Mesothelial cell of epicardium (in vitro differentiated cells): Measurements from ENCODE around the gene NUMB. TPM values are rescaled to one million over a fixed set of nuclear protein-coding genes. Genes with fewer than 3 reads are reported as not detected.

ENCODE experiments used
- DNase-seq, 2 experiments: peaks; one replicate each; pipeline ENCODE4 v3.0.0; 2021; ENCODE audit warnings: low spot score in 2 of 2; ENCODE audit not compliant: unreplicated experiment in 2 of 2
- H3K27ac Mint-ChIP-seq: 2 replicates; pipeline ENCODE4 v1.8.0; 2021; ENCODE audit warnings: mixed read lengths
- H3K27me3 Mint-ChIP-seq: 2 replicates; pipeline ENCODE4 v1.8.0; 2021; ENCODE audit warnings: low read depth, mixed read lengths
- H3K36me3 Mint-ChIP-seq: 2 replicates; pipeline ENCODE4 v1.8.0; 2021; ENCODE audit warnings: mixed read lengths
- H3K4me1 Mint-ChIP-seq: 2 replicates; pipeline ENCODE4 v1.8.0; 2021; ENCODE audit warnings: mixed read lengths
- H3K4me3 Mint-ChIP-seq: 2 replicates; pipeline ENCODE4 v1.8.0; 2021; ENCODE audit warnings: mild to moderate bottlenecking, moderate library complexity, mixed read lengths
- H3K9me3 Mint-ChIP-seq: 2 replicates; pipeline ENCODE4 v1.8.0; 2021; ENCODE audit warnings: mixed read lengths
- total RNA-seq: library from RNA; stranded (reverse); gene quantifications from 3 replicates; pipeline ENCODE4 v1.2.1, GENCODE V29; 2021
- TF ChIP-seq, protein P1 (sequence below): fragments of 200-600 bp; sonication (generic); IDR thresholded peaks from one replicate; pipeline ENCODE4 v1.5.0; 2021; ENCODE audit warnings: antibody characterized with exemption; ENCODE audit not compliant: unreplicated experiment

The NUMB gene
- total RNA-seq, 1 donor from 2014 or later: 88.0 TPM

- TF ChIP-seq, protein P1, sequence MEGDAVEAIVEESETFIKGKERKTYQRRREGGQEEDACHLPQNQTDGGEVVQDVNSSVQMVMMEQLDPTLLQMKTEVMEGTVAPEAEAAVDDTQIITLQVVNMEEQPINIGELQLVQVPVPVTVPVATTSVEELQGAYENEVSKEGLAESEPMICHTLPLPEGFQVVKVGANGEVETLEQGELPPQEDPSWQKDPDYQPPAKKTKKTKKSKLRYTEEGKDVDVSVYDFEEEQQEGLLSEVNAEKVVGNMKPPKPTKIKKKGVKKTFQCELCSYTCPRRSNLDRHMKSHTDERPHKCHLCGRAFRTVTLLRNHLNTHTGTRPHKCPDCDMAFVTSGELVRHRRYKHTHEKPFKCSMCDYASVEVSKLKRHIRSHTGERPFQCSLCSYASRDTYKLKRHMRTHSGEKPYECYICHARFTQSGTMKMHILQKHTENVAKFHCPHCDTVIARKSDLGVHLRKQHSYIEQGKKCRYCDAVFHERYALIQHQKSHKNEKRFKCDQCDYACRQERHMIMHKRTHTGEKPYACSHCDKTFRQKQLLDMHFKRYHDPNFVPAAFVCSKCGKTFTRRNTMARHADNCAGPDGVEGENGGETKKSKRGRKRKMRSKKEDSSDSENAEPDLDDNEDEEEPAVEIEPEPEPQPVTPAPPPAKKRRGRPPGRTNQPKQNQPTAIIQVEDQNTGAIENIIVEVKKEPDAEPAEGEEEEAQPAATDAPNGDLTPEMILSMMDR: no peak
- H3K9me3 Mint-ChIP-seq: no peaks in the 10 kb centered on the region
- no peak for DNase-seq
These were observed 208.0 kb downstream of the NUMB start for GRCh38 chr14:73250317-73250713.

DNA sequence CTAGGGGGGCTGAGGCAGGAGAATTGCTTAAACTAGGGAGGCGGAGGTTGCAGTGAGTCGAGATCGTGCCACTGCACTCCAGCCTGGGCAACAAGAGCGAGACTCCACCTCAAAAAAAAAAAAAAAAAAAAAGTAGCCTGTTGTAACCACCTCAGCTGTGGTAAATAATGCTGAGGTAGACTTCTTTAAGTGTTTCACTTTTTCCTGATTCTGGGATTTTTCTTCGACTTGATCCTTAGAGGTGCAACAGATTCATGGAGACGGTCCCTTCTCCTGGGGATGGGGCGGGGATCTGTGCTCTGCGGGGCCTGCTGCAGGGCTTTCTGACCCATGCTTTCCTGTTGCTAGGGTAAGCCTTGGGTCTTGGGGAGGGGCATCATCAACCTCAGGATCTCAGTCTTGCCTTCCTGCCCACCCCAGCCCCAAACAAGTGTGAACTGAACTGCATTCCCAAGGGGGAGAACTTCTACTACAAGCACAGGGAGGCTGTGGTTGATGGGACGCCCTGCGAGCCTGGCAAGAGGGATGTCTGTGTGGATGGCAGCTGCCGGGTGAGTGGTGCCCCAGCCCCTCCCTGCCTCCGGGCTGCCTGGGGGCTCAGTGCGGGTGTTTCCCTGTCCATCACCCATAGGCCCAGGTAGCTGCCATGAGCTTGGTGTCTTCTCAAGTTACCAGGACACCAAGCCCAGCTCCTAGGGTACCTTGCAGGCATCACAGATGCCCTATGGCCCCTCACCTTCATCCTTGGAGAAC lies 208.6 kb downstream of the NUMB start:
- no peak overlapping the region for H3K27ac Mint-ChIP-seq
- DNase-seq: no peak
- TF ChIP-seq, protein P1: no peak
- H3K9me3 Mint-ChIP-seq: no peaks in the 10 kb centered on the region
- H3K27me3 Mint-ChIP-seq: peaks cover 1% of the 10 kb centered on the region
- no peaks in the 10 kb centered on the region for H3K4me1 Mint-ChIP-seq
- H3K4me3 Mint-ChIP-seq: no peak overlapping the region
- no peaks in the 10 kb centered on the region for H3K36me3 Mint-ChIP-seq

More at GRCh38 chr14:73250317-73250713, 208.0 kb downstream of the NUMB start:
- no peaks in the 10 kb centered on the region for H3K36me3 Mint-ChIP-seq
- no peak overlapping the region for H3K4me3 Mint-ChIP-seq
- no peaks in the 10 kb centered on the region for H3K4me1 Mint-ChIP-seq
- H3K27me3 Mint-ChIP-seq: peaks cover 1% of the 10 kb centered on the region
- H3K27ac Mint-ChIP-seq: no peak overlapping the region

- no peak for DNase-seq
- Mint-ChIP-seq H3K4me3 (no peak overlapping the region), H3K36me3 (no peaks in the 10 kb centered on the region), H3K27ac (no peak overlapping the region), H3K27me3 (peaks cover 5% of the 10 kb centered on the region), H3K4me1 (no peaks in the 10 kb centered on the region), H3K9me3 (no peaks in the 10 kb centered on the region)
- TF ChIP-seq, protein P1: no peak
These were observed 209.2 kb downstream of the NUMB start for GRCh38 chr14:73249108-73249507.

- Mint-ChIP-seq H3K27me3 (peaks cover 12% of the 10 kb centered on the region), H3K27ac (no peak overlapping the region), H3K9me3 (no peaks in the 10 kb centered on the region), H3K36me3 (no peaks in the 10 kb centered on the region), H3K4me3 (no peak overlapping the region), H3K4me1 (no peaks in the 10 kb centered on the region)
- TF ChIP-seq, protein P1: no peak
- DNase-seq: no peak
These were observed 210.1 kb downstream of the NUMB start for GRCh38 chr14:73248108-73248868.

- TF ChIP-seq, protein P1: no peak
- Mint-ChIP-seq H3K27me3 (peaks cover 26% of the 10 kb centered on the region), H3K27ac (no peak overlapping the region), H3K36me3 (no peaks in the 10 kb centered on the region), H3K9me3 (no peaks in the 10 kb centered on the region), H3K4me3 (no peak overlapping the region), H3K4me1 (peaks cover under 1% of the 10 kb centered on the region)
- no peak for DNase-seq
These were observed 211.8 kb downstream of the NUMB start for GRCh38 chr14:73246387-73247150.
